ENCODE results near the gene CDK16.
"Not testable (repeated sequence)": the region's sequence is repeated elsewhere in the genome, so short reads cannot be mapped to it uniquely, and the experiment has no call there.

The CDK16 gene

GRCh38 chrX:47257620-47258019 is 39.1 kb downstream of the CDK16 start:
- not testable (repeated sequence) for DNase-seq

GRCh38 chrX:47264483-47265173 is 46.1 kb downstream of the CDK16 start:
- no peak for DNase-seq

GRCh38 chrX:47266643-47267042 is 48.2 kb downstream of the CDK16 start:
- no peak for DNase-seq

- no peak for DNase-seq
Measured at GRCh38 chrX:47272013-47272408, 53.5 kb downstream of the CDK16 start.

GRCh38 chrX:47273011-47273730 is 54.7 kb downstream of the CDK16 start:
- DNase-seq: no peak

GRCh38 chrX:47278691-47279090 is 60.2 kb downstream of the CDK16 start:
- no peak for DNase-seq

Measured in hippocampal formation (tissue), 2 donors.